Right ventricle myocardium superior (tissue), 1 donor: ENCODE results near the gene GABBR2. TPM values are rescaled to one million over a fixed set of nuclear protein-coding genes. Genes with fewer than 3 reads are reported as not detected.

ENCODE experiments used
- ATAC-seq: fragments of 200-7000 bp; cut with Tn5 transposase; one replicate; pipeline ENCODE4 v1.9.1; 2020; ENCODE audit warnings: mild to moderate bottlenecking; ENCODE audit not compliant: poor library complexity
- DNase-seq: peaks from one replicate; pipeline ENCODE4 v3.0.0-alpha.2; 2020
- intact Hi-C: fragments of 100-400 bp; cut with DNase I; formaldehyde crosslinking; loops from one replicate; pipeline ENCODE4 v1.11.2; 2022
- total RNA-seq: library from RNA; stranded (reverse); fragmentation: NEBNext Ultra II Directional; extraction: Animal tissue kit (Norgen Biotek cat#: 25700); gene quantifications from one replicate; pipeline ENCODE4 v1.2.1, GENCODE V29; 2021
- donor health status: DM: no; HTN: yes; CAD: no; lungs with severe emphysema.

GABBR2 gene
- total RNA-seq, 1 donor from 2014 or later: 0.30 TPM

- peak; percentile 95 for ATAC-seq
- DNase-seq: peak; percentile 82
- intact Hi-C loops: loop anchor here (2.0 to 5.0 kb wide), 2 partner anchors 461 to 477 kb away; no protein-coding TSS in a partner anchor
These were observed 393.1 kb downstream of the GABBR2 start for GRCh38 chr9:98315551-98316060.

- intact Hi-C loops: loop anchor here (2.0 to 5.0 kb wide), 2 partner anchors 462 to 477 kb away; no protein-coding TSS in a partner anchor
These were observed 393.7 kb downstream of the GABBR2 start for GRCh38 chr9:98315067-98315453.

GRCh38 chr9:98314381-98315066, 394.2 kb downstream of the GABBR2 start:
- ATAC-seq (no peak), DNase-seq (no peak)
- intact Hi-C loops: loop anchor here (2.0 to 5.0 kb wide), 2 partner anchors 462 to 478 kb away; no protein-coding TSS in a partner anchor

More at GRCh38 chr9:98315067-98315453, 393.7 kb downstream of the GABBR2 start:
- DNase-seq: no peak
- ATAC-seq: no peak

- DNase-seq (no peak), ATAC-seq (no peak)
- intact Hi-C loops: no loop called here
These were observed 396.4 kb downstream of the GABBR2 start for GRCh38 chr9:98312365-98312764.

GRCh38 chr9:98311541-98311940, 397.2 kb downstream of the GABBR2 start:
- no peak for DNase-seq
- ATAC-seq: no peak
- intact Hi-C loops: no loop called here

GRCh38 chr9:98310752-98311392, 397.9 kb downstream of the GABBR2 start:
- ATAC-seq (no peak), DNase-seq (no peak)
- intact Hi-C loops: no loop called here

- intact Hi-C loops: no loop called here
- DNase-seq: no peak
- peak; percentile 27 for ATAC-seq
These were observed 402.2 kb downstream of the GABBR2 start for GRCh38 chr9:98306384-98307145.

GRCh38 chr9:98304381-98304780, 404.4 kb downstream of the GABBR2 start:
- ATAC-seq (no peak), DNase-seq (no peak)
- intact Hi-C loops: no loop called here

- intact Hi-C loops: no loop called here
- no peak for DNase-seq
- ATAC-seq: no peak
These were observed 405.1 kb downstream of the GABBR2 start for GRCh38 chr9:98303633-98304125.

- ATAC-seq (no peak), DNase-seq (no peak)
- intact Hi-C loops: no loop called here
These were observed 405.6 kb downstream of the GABBR2 start for GRCh38 chr9:98302938-98303632.

- intact Hi-C loops: no loop called here
- ATAC-seq (no peak), DNase-seq (no peak)
These were observed 406.6 kb downstream of the GABBR2 start for GRCh38 chr9:98302150-98302549.

- DNase-seq: no peak
- intact Hi-C loops: no loop called here
These were observed 408.1 kb downstream of the GABBR2 start for GRCh38 chr9:98300611-98301010.

GRCh38 chr9:98298476-98298875, 410.3 kb downstream of the GABBR2 start:
- intact Hi-C loops: no loop called here

More at GRCh38 chr9:98300611-98301010, 408.1 kb downstream of the GABBR2 start:
- no peak for ATAC-seq

GRCh38 chr9:98295824-98296223, 412.9 kb downstream of the GABBR2 start:
- intact Hi-C loops: no loop called here
- DNase-seq: no peak
- no peak for ATAC-seq

More at GRCh38 chr9:98298476-98298875, 410.3 kb downstream of the GABBR2 start:
- no peak for ATAC-seq
- no peak for DNase-seq

GRCh38 chr9:98291820-98292219, 416.9 kb downstream of the GABBR2 start:
- ATAC-seq: no peak
- intact Hi-C loops: no loop called here
- DNase-seq: no peak

GRCh38 chr9:98290411-98290810, 418.3 kb downstream of the GABBR2 start:
- DNase-seq: no peak
- ATAC-seq: no peak
- intact Hi-C loops: no loop called here

GRCh38 chr9:98289614-98290201, 419.0 kb downstream of the GABBR2 start:
- ATAC-seq (no peak), DNase-seq (no peak)
- intact Hi-C loops: no loop called here

GRCh38 chr9:98288881-98289280, 419.9 kb downstream of the GABBR2 start:
- ATAC-seq (no peak), DNase-seq (no peak)
- intact Hi-C loops: no loop called here
